IMR-90 (cell line): ENCODE measurements around the gene FRY. TPM values are rescaled to one million over a fixed set of nuclear protein-coding genes. Genes with fewer than 3 reads are reported as not detected.

Experiments used
- ATAC-seq: fragments of 200-7000 bp; cut with Tn5 transposase; 2 replicates; pipeline ENCODE4 v1.9.1; 2020; ENCODE audit warnings: low read depth, mild to moderate bottlenecking, moderate library complexity
- BruUV-seq: library from RNA; stranded (reverse); fragments of 400-500 nt; replicated peaks from 2 replicates; lab custom pipeline; 2021; lab: Mats Ljungman, UMichigan
- CTCF ChIA-PET: fragments of 300-600 bp; formaldehyde crosslinking; extraction: SDS; loops from one replicate; lab custom pipeline; 2021; ENCODE audit warnings: antibody characterized with exemption; lab: Yijun Ruan, JAX
- POLR2A ChIA-PET: fragments of 300-600 bp; sonication (Branson Sonifier 250); formaldehyde crosslinking; loops from one replicate; lab custom pipeline; 2022; ENCODE audit warnings: antibody characterized with exemption; ENCODE audit not compliant: unreplicated experiment; lab: Charles Lee
- DNase-seq: peaks from one replicate; pipeline ENCODE4 v3.0.0; 2013
- H2AFZ ChIP-seq: replicated peaks from 2 replicates; pipeline ENCODE3; 2013; ENCODE audit warnings: low read length, mild to moderate bottlenecking; ENCODE audit not compliant: poor library complexity
- H2AK5ac ChIP-seq: 2 replicates; pipeline ENCODE4 v1.6.1; 2013; ENCODE audit warnings: low read depth, low read length, inconsistent platforms
- H2AK9ac ChIP-seq: replicated peaks from 2 replicates; pipeline ENCODE3; 2013; ENCODE audit warnings: mild to moderate bottlenecking, low read depth, low read length, moderate library complexity; ENCODE audit not compliant: poor library complexity
- H2BK120ac ChIP-seq: 2 replicates; pipeline ENCODE4 v1.6.1; 2013; ENCODE audit warnings: low read depth, low read length, inconsistent platforms
- H2BK15ac ChIP-seq: 3 replicates; pipeline ENCODE4 v1.6.1; 2013; ENCODE audit warnings: low read depth, low read length, inconsistent platforms
- H2BK20ac ChIP-seq: 2 replicates; pipeline ENCODE4 v1.6.1; 2013; ENCODE audit warnings: low read depth, mild to moderate bottlenecking, inconsistent platforms, low read length, moderate library complexity
- H2BK5ac ChIP-seq: 2 replicates; pipeline ENCODE4 v1.6.1; 2013; ENCODE audit warnings: mild to moderate bottlenecking, low read depth, low read length, inconsistent platforms; ENCODE audit not compliant: poor library complexity, severe bottlenecking
- H3K14ac ChIP-seq: replicated peaks from 2 replicates; pipeline ENCODE4 v1.6.1; 2013; ENCODE audit warnings: low read depth, low read length, inconsistent platforms
- H3K18ac ChIP-seq: 2 replicates; pipeline ENCODE4 v1.6.1; 2013; ENCODE audit warnings: low read depth, low read length, control low read depth
- H3K23ac ChIP-seq: 2 replicates; pipeline ENCODE4 v1.6.1; 2013; ENCODE audit warnings: low read depth, low read length, inconsistent platforms
- H3K27ac ChIP-seq: 2 replicates; pipeline ENCODE4 v1.5.1; 2013; ENCODE audit warnings: mild to moderate bottlenecking, control low read depth, low read length; ENCODE audit not compliant: insufficient read depth
- H3K27me3 ChIP-seq: 2 replicates; pipeline ENCODE4 v1.6.1; 2013; ENCODE audit warnings: low read length; ENCODE audit not compliant: control insufficient read depth, insufficient read depth
- H3K36me3 ChIP-seq: 2 replicates; pipeline ENCODE4 v1.6.1; 2013; ENCODE audit warnings: low read length, mixed read lengths; ENCODE audit not compliant: control insufficient read depth, insufficient read depth
- H3K4ac ChIP-seq: 2 replicates; pipeline ENCODE4 v1.6.1; 2013; ENCODE audit warnings: low read depth, low read length, inconsistent platforms
- H3K4me1 ChIP-seq: 2 replicates; pipeline ENCODE4 v1.6.1; 2013; ENCODE audit warnings: low read length, mixed read lengths; ENCODE audit not compliant: control insufficient read depth, insufficient read depth
- H3K4me2 ChIP-seq: 2 replicates; pipeline ENCODE4 v1.6.1; 2013; ENCODE audit warnings: low read depth, mild to moderate bottlenecking, control low read depth, low read length, moderate library complexity
- H3K4me3 ChIP-seq: 2 replicates; pipeline ENCODE4 v1.5.1; 2013; ENCODE audit warnings: low read depth, mild to moderate bottlenecking, control low read depth, low read length, moderate library complexity; ENCODE audit not compliant: insufficient read depth
- H3K56ac ChIP-seq: 2 replicates; pipeline ENCODE4 v1.6.1; 2013; ENCODE audit warnings: low read length, inconsistent platforms; ENCODE audit not compliant: insufficient read depth; ENCODE audit errors: extremely low read depth
- H3K79me1 ChIP-seq, 2 experiments: 2 replicates each; pipeline ENCODE4 v1.6.1; 2013; ENCODE audit warnings: low read length in 2 of 2, inconsistent platforms in 1 of 2, low read depth in 1 of 2
- H3K9ac ChIP-seq: 2 replicates; pipeline ENCODE4 v1.6.1; 2013; ENCODE audit warnings: low read depth, low read length, control low read depth
- H3K9me1 ChIP-seq: 2 replicates; pipeline ENCODE4 v1.6.1; 2013; ENCODE audit warnings: low read length, inconsistent platforms; ENCODE audit not compliant: insufficient read depth
- H3K9me3 ChIP-seq: 2 replicates; pipeline ENCODE4 v1.6.1; 2013; ENCODE audit warnings: low read length; ENCODE audit not compliant: control insufficient read depth, insufficient read depth
- H4K20me1 ChIP-seq: 2 replicates; pipeline ENCODE4 v1.6.1; 2013; ENCODE audit warnings: low read length, inconsistent platforms; ENCODE audit not compliant: insufficient read depth
- H4K5ac ChIP-seq: 2 replicates; pipeline ENCODE4 v1.6.1; 2013; ENCODE audit warnings: mild to moderate bottlenecking, low read depth, low read length, control low read depth
- H4K8ac ChIP-seq, 2 experiments: 2 replicates each; pipeline ENCODE4 v1.6.1; 2013; ENCODE audit warnings: low read depth in 2 of 2, low read length in 2 of 2, control low read depth in 1 of 2, inconsistent platforms in 1 of 2
- H4K91ac ChIP-seq: 2 replicates; pipeline ENCODE4 v1.6.1; 2013; ENCODE audit warnings: low read depth, low read length, inconsistent platforms; ENCODE audit not compliant: insufficient read depth
- BHLHE40 ChIP-seq: fragments of 150-350 bp; IDR thresholded peaks from 2 replicates; pipeline ENCODE4 v1.6.1; 2016; ENCODE audit warnings: mild to moderate bottlenecking, low read depth, low read length
- CHD1 ChIP-seq: IDR thresholded peaks from 2 replicates; pipeline ENCODE4 v1.6.1; 2012; ENCODE audit warnings: low read depth, low read length, improper control_type of control experiment
- CTCF ChIP-seq: conservative IDR thresholded peaks from 2 replicates; pipeline ENCODE4 v1.5.1; 2012; ENCODE audit warnings: mild to moderate bottlenecking, low read depth, low read length, improper control_type of control experiment
- ELK1 ChIP-seq: fragments of 150-350 bp; IDR thresholded peaks from 2 replicates; pipeline ENCODE4 v1.6.1; 2016; ENCODE audit warnings: low read depth, mild to moderate bottlenecking, low read length, moderate library complexity, borderline replicate concordance
- FOS ChIP-seq: fragments of 150-350 bp; IDR thresholded peaks from 2 replicates; pipeline ENCODE4 v1.6.1; 2016; ENCODE audit warnings: low read depth, low read length
- MAFK ChIP-seq: IDR thresholded peaks from 2 replicates; pipeline ENCODE4 v1.6.1; 2012; ENCODE audit warnings: low read depth, low read length, improper control_type of control experiment
- MAZ ChIP-seq: IDR thresholded peaks from 2 replicates; pipeline ENCODE4 v1.6.1; 2012; ENCODE audit warnings: low read depth, mild to moderate bottlenecking, low read length, improper control_type of control experiment, moderate library complexity, borderline replicate concordance
- MXI1 ChIP-seq: IDR thresholded peaks from 2 replicates; pipeline ENCODE4 v1.6.1; 2012; ENCODE audit warnings: low read depth, mild to moderate bottlenecking, low read length, moderate library complexity, borderline replicate concordance
- NFE2L2 ChIP-seq: fragments of 150-350 bp; IDR thresholded peaks from 2 replicates; pipeline ENCODE4 v1.6.1; 2016; ENCODE audit warnings: low read depth, mild to moderate bottlenecking, low read length
- POLR2A ChIP-seq: IDR thresholded peaks from 2 replicates; pipeline ENCODE4 v1.6.1; 2012; ENCODE audit warnings: mild to moderate bottlenecking, low read depth, low read length
- RAD21 ChIP-seq: IDR thresholded peaks from 2 replicates; pipeline ENCODE4 v1.6.1; 2012; ENCODE audit warnings: low read length, improper control_type of control experiment
- RCOR1 ChIP-seq: IDR thresholded peaks from 2 replicates; pipeline ENCODE4 v1.6.1; 2012; ENCODE audit warnings: mild to moderate bottlenecking, low read length, improper control_type of control experiment; ENCODE audit not compliant: insufficient replicate concordance
- RFX5 ChIP-seq: IDR thresholded peaks from 2 replicates; pipeline ENCODE4 v1.8.0; 2012; ENCODE audit warnings: low read depth, mild to moderate bottlenecking, low read length, moderate library complexity
- SMC3 ChIP-seq: fragments of 150-350 bp; IDR thresholded peaks from 2 replicates; pipeline ENCODE4 v1.6.1; 2016; ENCODE audit warnings: low read depth, mild to moderate bottlenecking, antibody characterized with exemption, low read length, moderate library complexity
- USF2 ChIP-seq: fragments of 150-350 bp; IDR thresholded peaks from 2 replicates; pipeline ENCODE4 v1.6.1; 2017; ENCODE audit warnings: mild to moderate bottlenecking, antibody characterized with exemption, low read length, low read depth
- WGBS, 2 experiments: methylation state at CpG; one replicate each; pipeline versions ENCODE4 v1.1.5 to v1.1.7; 2013; ENCODE audit warnings: missing lambda C conversion rate in 2 of 2; ENCODE audit not compliant: insufficient read length in 1 of 2; ENCODE audit errors: extremely low coverage in 2 of 2; 5-methylcytosine and 5-hydroxymethylcytosine counted together
- dilution Hi-C: fragments of 300-500 bp; cut with HindIII; formaldehyde crosslinking; loops from one replicate; pipeline ENCODE4 v1.14.3; 2018; ENCODE audit warnings: low sequenced_read_pairs; ENCODE audit not compliant: unreplicated experiment
- in situ Hi-C: fragments of 300-500 bp; cut with MboI; formaldehyde crosslinking; loops from 3 replicates; pipeline ENCODE4 v1.14.3; 2019; ENCODE audit warnings: low sequenced_read_pairs, inconsistent platforms, mixed read lengths
- intact Hi-C: fragments of 100-400 bp; cut with micrococcal nuclease; formaldehyde crosslinking; loops from 2 replicates; pipeline ENCODE4 v1.10.0; 2022
- polyA plus RNA-seq, 3 experiments: library from polyadenylated mRNA; depleted of rRNA; stranded (reverse); fragments of >200 nt; gene quantifications; 2 replicates each; pipeline ENCODE4 v1.2.3, GENCODE V29; 2012; ENCODE audit warnings: low replicate concordance in 1 of 3
- total RNA-seq: library from RNA; depleted of rRNA; stranded (reverse); fragments of >200 nt; gene quantifications from 2 replicates; pipeline ENCODE4 v1.2.3, GENCODE V29; 2012

Gene FRY
- total and polyA plus RNA-seq, 2 of the 4 experiments (the other 2 are of a cell fraction) = 3.0 to 4.8 TPM

GRCh38 chr13:32067149-32067961 lies 35.8 kb downstream of the FRY start:
- no TSS peak for BruUV-seq
- Histone ChIP-seq H3K36me3 (no peaks in the 10 kb centered on the region), H2BK15ac (no peak overlapping the region), H3K23ac (no peak overlapping the region), H3K4me2 (no peak overlapping the region), H3K9me3 (no peaks in the 10 kb centered on the region), H4K8ac (no peak overlapping the region), H3K4me1 (no peaks in the 10 kb centered on the region), H3K14ac (no peak overlapping the region), H3K4ac (no peak overlapping the region), H3K18ac (no peak overlapping the region), H3K27me3 (no peaks in the 10 kb centered on the region), H2AK5ac (no peak overlapping the region), H3K9ac (no peak overlapping the region), H3K79me1 (peaks cover 3 to 11% of the 10 kb centered on the region in 2 experiments; a peak in 2 of 4 replicates), H2AFZ (no peak overlapping the region), H4K20me1 (no peaks in the 10 kb centered on the region; the same call in 1 of the 2 replicates), H2BK5ac (no peak overlapping the region), H2AK9ac (no peak overlapping the region), H2BK120ac (no peak overlapping the region), H3K27ac (no peak overlapping the region), H3K4me3 (no peak overlapping the region), H3K56ac (no peak overlapping the region), H4K5ac (no peak overlapping the region), H2BK20ac (no peak overlapping the region), H3K9me1 (peaks cover 6% of the 10 kb centered on the region; the same call in 1 of the 2 replicates), H4K91ac (no peak overlapping the region)
- intact Hi-C loops (no loop called here), in situ Hi-C loops (no loop called here), dilution Hi-C loops (no loop called here)
- ChIA-PET POLR2A (no interaction called here), CTCF (interaction anchor here (1.2 kb wide), 1 partner anchor 14 kb away, joined by 4 read pairs; no protein-coding TSS in a partner anchor)
- ATAC-seq (no peak), DNase-seq (no peak)
- WGBS, 2 experiments = no CpG with 5 or more reads among the region's 6 CpGs
- TF ChIP-seq NFE2L2 = no peak
- TF ChIP-seq SMC3 = no peak
- TF ChIP-seq RCOR1 = no peak
- no peak for TF ChIP-seq RAD21
- TF ChIP-seq MAZ = no peak
- TF ChIP-seq RFX5 = no peak
- TF ChIP-seq CHD1 = no peak
- no peak for TF ChIP-seq MXI1
- TF ChIP-seq USF2 = no peak
- TF ChIP-seq POLR2A = no peak
- TF ChIP-seq MAFK = no peak
- TF ChIP-seq CTCF = no peak
- no peak for TF ChIP-seq ELK1
- no peak for TF ChIP-seq FOS
- TF ChIP-seq BHLHE40 = no peak
